ENCODE measurements around the gene ABCG4. TPM values are rescaled to one million over a fixed set of nuclear protein-coding genes. Genes with fewer than 3 reads are reported as not detected.
"Not testable (repeated sequence)": the region's sequence is repeated elsewhere in the genome, so short reads cannot be mapped to it uniquely, and the experiment has no call there.

Gene ABCG4
- total RNA-seq, 2 experiments from 2014 or later: 0.08 TPM; not detected in 1

DNA sequence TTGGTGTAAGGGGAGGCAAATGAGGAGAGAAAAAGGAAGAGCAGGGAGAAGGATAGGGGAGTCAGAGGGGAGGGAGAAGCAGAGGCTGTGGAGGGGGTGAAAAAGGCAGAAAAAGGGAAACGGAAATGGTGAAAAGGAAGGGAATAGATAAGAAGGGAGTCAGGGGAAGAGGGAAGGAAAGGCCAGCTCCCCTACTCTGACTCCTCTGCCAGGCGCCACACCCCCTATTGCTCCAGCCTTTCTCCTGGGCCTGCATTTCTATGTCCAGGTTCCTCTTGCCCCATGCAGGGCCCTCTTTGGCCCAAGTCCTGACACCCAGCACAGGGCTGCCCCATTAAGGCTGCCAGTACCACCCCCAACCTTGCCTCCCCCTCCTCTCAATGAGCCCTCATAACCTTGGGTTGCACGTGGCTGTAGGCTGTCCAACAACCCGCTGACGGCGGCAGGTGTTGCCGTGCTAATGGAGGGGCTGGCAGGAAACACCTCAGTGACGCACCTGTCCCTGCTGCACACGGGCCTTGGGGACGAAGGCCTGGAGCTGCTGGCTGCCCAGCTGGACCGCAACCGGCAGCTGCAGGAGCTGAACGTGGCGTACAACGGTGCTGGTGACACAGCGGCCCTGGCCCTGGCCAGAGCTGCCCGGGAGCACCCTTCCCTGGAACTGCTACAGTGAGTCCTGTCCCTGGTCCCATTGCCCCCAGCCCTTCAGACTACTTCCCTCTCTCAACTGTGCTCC lies 33.0 kb downstream of the ABCG4 start:
- TF ChIP-seq CTCF (IDR thresholded peaks at IDR 0.05): no peak
- DNase-seq: no peak
- Histone ChIP-seq H3K4me3 (ENCODE audit: low read length) (no peak overlapping the region), H3K4me1 (ENCODE audit: insufficient read depth, low read length) (peaks cover 12% of the 10 kb centered on the region), H3K9me3 (ENCODE audit: control insufficient read depth in 1 of 2, insufficient read depth in 1 of 2, low read length in 2 of 2) (no peaks in the 10 kb centered on the region), H3K27me3 (ENCODE audit: control insufficient read depth in 1 of 2, insufficient read depth in 2 of 2, low read length in 2 of 2) (no peaks in the 10 kb centered on the region), H3K27ac (ENCODE audit: low read depth in 1 of 2, low read length in 2 of 2) (no peak overlapping the region), H3K36me3 (ENCODE audit: insufficient read depth, low read length) (no peaks in the 10 kb centered on the region)
- H3K27me3 Mint-ChIP-seq: no peaks in the 10 kb centered on the region
- no peak overlapping the region for H3K4me3 Mint-ChIP-seq
- H3K36me3 Mint-ChIP-seq (ENCODE audit: low read depth): peaks cover 16% of the 10 kb centered on the region
- no peak for ATAC-seq (ENCODE audit: poor library complexity)
- no peak overlapping the region for H3K27ac Mint-ChIP-seq
- no peaks in the 10 kb centered on the region for H3K9me3 Mint-ChIP-seq
- peaks cover 11% of the 10 kb centered on the region for H3K4me1 Mint-ChIP-seq (ENCODE audit: low read depth)
- intact Hi-C loops (cut with DNase I, micrococcal nuclease): no loop called here
- ChIA-PET POLR2A (no interaction called here), CTCF (no interaction called here)

DNA sequence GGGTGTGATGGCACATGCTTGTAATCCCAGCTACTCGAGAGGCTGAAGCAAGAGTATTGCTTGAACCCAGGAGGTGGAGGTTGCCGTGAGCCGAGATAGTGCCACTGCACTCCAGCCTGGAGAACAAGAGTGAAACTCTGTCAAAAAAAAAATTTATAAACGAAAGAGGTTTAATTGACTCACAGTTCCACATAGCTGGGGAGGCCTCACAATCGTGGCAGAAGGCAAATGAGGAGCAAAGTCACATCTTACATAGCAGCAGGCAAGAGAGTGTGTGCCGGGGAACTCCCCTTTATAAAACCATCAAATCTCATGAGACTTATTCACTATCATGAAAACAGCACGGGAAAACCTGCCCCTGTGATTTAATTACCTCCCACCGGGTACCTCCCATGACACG lies 35.5 kb downstream of the ABCG4 start:
- H3K36me3 ChIP-seq (ENCODE audit: insufficient read depth, low read length); H3K27me3 Mint-ChIP-seq; POLR2A ChIA-PET; H3K9me3 Mint-ChIP-seq; intact Hi-C loops (cut with DNase I, micrococcal nuclease); H3K27ac Mint-ChIP-seq; H3K27me3 ChIP-seq (ENCODE audit: control insufficient read depth in 1 of 2, insufficient read depth in 2 of 2, low read length in 2 of 2); ATAC-seq (ENCODE audit: poor library complexity); H3K36me3 Mint-ChIP-seq (ENCODE audit: low read depth); H3K4me3 ChIP-seq (ENCODE audit: low read length); H3K4me1 ChIP-seq (ENCODE audit: insufficient read depth, low read length); H3K9me3 ChIP-seq (ENCODE audit: control insufficient read depth in 1 of 2, insufficient read depth in 1 of 2, low read length in 2 of 2); DNase-seq; H3K27ac ChIP-seq (ENCODE audit: low read depth in 1 of 2, low read length in 2 of 2); H3K4me3 Mint-ChIP-seq; H3K4me1 Mint-ChIP-seq (ENCODE audit: low read depth); CTCF ChIA-PET: not testable (repeated sequence)

- H3K4me1 ChIP-seq (ENCODE audit: insufficient read depth, low read length): no peaks in the 10 kb centered on the region
- H3K27ac Mint-ChIP-seq: no peak overlapping the region
- no peak for ATAC-seq (ENCODE audit: poor library complexity)
- no peak overlapping the region for H3K4me3 ChIP-seq (ENCODE audit: low read length)
- H3K27ac ChIP-seq (ENCODE audit: low read depth in 1 of 2, low read length in 2 of 2): no peak overlapping the region
- no peaks in the 10 kb centered on the region for H3K27me3 ChIP-seq (ENCODE audit: control insufficient read depth in 1 of 2, insufficient read depth in 2 of 2, low read length in 2 of 2)
- no peak for TF ChIP-seq CTCF (IDR thresholded peaks at IDR 0.05)
- peaks cover 4% of the 10 kb centered on the region for H3K36me3 Mint-ChIP-seq (ENCODE audit: low read depth)
- H3K27me3 Mint-ChIP-seq: no peaks in the 10 kb centered on the region
- H3K4me1 Mint-ChIP-seq (ENCODE audit: low read depth): no peaks in the 10 kb centered on the region
- no peaks in the 10 kb centered on the region for H3K9me3 Mint-ChIP-seq
- CTCF ChIA-PET: no interaction called here
- DNase-seq: no peak
- no peak overlapping the region for H3K4me3 Mint-ChIP-seq
- POLR2A ChIA-PET: no interaction called here
- no peaks in the 10 kb centered on the region for H3K9me3 ChIP-seq (ENCODE audit: control insufficient read depth in 1 of 2, insufficient read depth in 1 of 2, low read length in 2 of 2)
- intact Hi-C loops (cut with DNase I, micrococcal nuclease): no loop called here
- no peaks in the 10 kb centered on the region for H3K36me3 ChIP-seq (ENCODE audit: insufficient read depth, low read length)
Measured at GRCh38 chr11:119185981-119186634, 37.3 kb downstream of the ABCG4 start.

Data from CD4-positive, alpha-beta T cell (primary cell).